PC-3 (cell line): Measurements from ENCODE around the gene TRAPPC10. TPM values are rescaled to one million over a fixed set of nuclear protein-coding genes. Genes with fewer than 3 reads are reported as not detected.

ENCODE experiments used
- ATAC-seq: fragments of 200-7000 bp; cut with Tn5 transposase; 2 replicates; pipeline ENCODE4 v1.9.1; 2020; ENCODE audit warnings: mild to moderate bottlenecking, moderate library complexity
- BruUV-seq: library from RNA; stranded (reverse); fragments of 400-500 nt; replicated peaks from 2 replicates; lab custom pipeline; 2021; lab: Mats Ljungman, UMichigan
- CTCF ChIA-PET: fragments of 300-600 bp; sonication (Branson Sonifier 250); formaldehyde crosslinking; loops from one replicate; lab custom pipeline; 2022; ENCODE audit warnings: antibody characterized with exemption; lab: Charles Lee
- POLR2A ChIA-PET: fragments of 300-600 bp; sonication (Branson Sonifier 250); formaldehyde crosslinking; loops from one replicate; lab custom pipeline; 2022; ENCODE audit warnings: antibody characterized with exemption; ENCODE audit not compliant: unreplicated experiment; lab: Charles Lee
- DNase-seq: peaks from one replicate; pipeline ENCODE4 v3.0.0-alpha.2; 2015
- H2AFZ ChIP-seq: fragments of 300-600 bp; sonication (generic); 2 replicates; pipeline ENCODE4 v1.6.0; 2016; ENCODE audit warnings: antibody characterized with exemption, low read length
- H3F3A ChIP-seq: fragments of 300-600 bp; sonication (generic); one replicate; pipeline ENCODE4 v1.6.0; 2017; ENCODE audit warnings: antibody characterized with exemption, low read length, control low read depth, mild to moderate bottlenecking; ENCODE audit not compliant: unreplicated experiment
- H3K27ac ChIP-seq: fragments of 300-600 bp; sonication (generic); 2 replicates; pipeline ENCODE4 v1.5.1; 2016; ENCODE audit warnings: mild to moderate bottlenecking, low read length
- H3K27me3 ChIP-seq: fragments of 300-600 bp; sonication (generic); 2 replicates; pipeline ENCODE4 v1.6.1; 2016; ENCODE audit warnings: low read length, mixed read lengths
- H3K36me3 ChIP-seq: fragments of 300-600 bp; sonication (generic); 2 replicates; pipeline ENCODE4 v1.6.1; 2016; ENCODE audit warnings: low read depth, mixed run types, low read length, mixed read lengths
- H3K4me1 ChIP-seq: fragments of 300-600 bp; sonication (generic); 2 replicates; pipeline ENCODE4 v1.5.1; 2016; ENCODE audit warnings: low read length; ENCODE audit not compliant: insufficient read depth
- H3K4me2 ChIP-seq: fragments of 300-600 bp; sonication (generic); 2 replicates; pipeline ENCODE4 v1.6.0; 2016; ENCODE audit warnings: low read length
- H3K4me3 ChIP-seq: fragments of 300-600 bp; sonication (generic); 2 replicates; pipeline ENCODE4 v1.5.1; 2016; ENCODE audit warnings: mild to moderate bottlenecking, low read length, mixed read lengths
- H3K79me2 ChIP-seq: fragments of 300-600 bp; sonication (generic); 2 replicates; pipeline ENCODE4 v1.6.1; 2017; ENCODE audit warnings: low read length, mixed read lengths
- H3K9ac ChIP-seq: fragments of 300-600 bp; sonication (generic); 2 replicates; pipeline ENCODE4 v1.6.0; 2016; ENCODE audit warnings: mild to moderate bottlenecking, low read length
- H3K9me2 ChIP-seq: fragments of 300-600 bp; sonication (generic); replicated peaks from 2 replicates; pipeline ENCODE4 v1.6.1; 2016; ENCODE audit warnings: mixed run types, low read length, mixed read lengths
- H3K9me3 ChIP-seq: fragments of 300-600 bp; sonication (generic); 2 replicates; pipeline ENCODE4 v1.6.1; 2016; ENCODE audit warnings: low read length, mixed read lengths
- H4K20me1 ChIP-seq: fragments of 300-600 bp; sonication (generic); 2 replicates; pipeline ENCODE4 v1.6.1; 2016; ENCODE audit warnings: low read length, mixed read lengths
- CTCF ChIP-seq: fragments of 300-600 bp; sonication (generic); conservative IDR thresholded peaks from 2 replicates; pipeline ENCODE4 v1.5.1; 2017; ENCODE audit warnings: antibody characterized with exemption, low read depth, mild to moderate bottlenecking, low read length
- EZH2 ChIP-seq: fragments of 300-600 bp; sonication (generic); IDR thresholded peaks from one replicate; pipeline ENCODE4 v1.6.1; 2017; ENCODE audit warnings: antibody characterized with exemption, mild to moderate bottlenecking, low read length; ENCODE audit not compliant: unreplicated experiment
- EZH2phosphoT487 ChIP-seq: fragments of 300-600 bp; sonication (generic); IDR thresholded peaks from 2 replicates; pipeline ENCODE4 v1.6.1; 2018; ENCODE audit warnings: mild to moderate bottlenecking, antibody characterized with exemption, low read length, borderline replicate concordance
- intact Hi-C: fragments of 100-400 bp; cut with micrococcal nuclease; formaldehyde crosslinking; loops from 2 replicates; pipeline ENCODE4 v1.9.0; 2023
- total RNA-seq: library from RNA; depleted of rRNA; stranded (reverse); fragments of >200 nt; gene quantifications from 2 replicates; pipeline ENCODE4 v1.2.3, GENCODE V29; 2014

Gene TRAPPC10
- total RNA-seq, 1 experiment from 2014 or later = 31.4 TPM

GRCh38 chr21:44043613-44044012 lies 31.5 kb downstream of the TRAPPC10 start:
- Histone ChIP-seq H3K27ac (no peak overlapping the region), H2AFZ (no peak overlapping the region), H3K9me3 (no peaks in the 10 kb centered on the region), H3K27me3 (no peaks in the 10 kb centered on the region), H4K20me1 (no peaks in the 10 kb centered on the region), H3K9me2 (no peaks in the 10 kb centered on the region), H3K4me3 (no peak overlapping the region), H3K36me3 (peaks cover 9% of the 10 kb centered on the region), H3K79me2 (peaks cover 16% of the 10 kb centered on the region; the same call in 1 of the 2 replicates), H3K9ac (no peak overlapping the region), H3F3A (no peaks in the 10 kb centered on the region), H3K4me1 (no peaks in the 10 kb centered on the region), H3K4me2 (no peak overlapping the region)
- ATAC-seq (no peak), DNase-seq (no peak)
- ChIA-PET POLR2A (no interaction called here), CTCF (no interaction called here)
- BruUV-seq = no TSS peak
- no peak for TF ChIP-seq EZH2phosphoT487
- no peak for TF ChIP-seq CTCF
- TF ChIP-seq EZH2 = no peak
- intact Hi-C loops = no loop called here

- H3K9me2 ChIP-seq = no peaks in the 10 kb centered on the region
- H3K27me3 ChIP-seq = no peaks in the 10 kb centered on the region
- no peak overlapping the region for H3K9ac ChIP-seq
- no peaks in the 10 kb centered on the region for H3K4me1 ChIP-seq
- H3K27ac ChIP-seq = no peak overlapping the region
- H3K9me3 ChIP-seq = no peaks in the 10 kb centered on the region
- no peak overlapping the region for H3K4me3 ChIP-seq
- H3K79me2 ChIP-seq = peaks cover 19% of the 10 kb centered on the region; the same call in 1 of the 2 replicates
- ChIA-PET POLR2A (no interaction called here), CTCF (no interaction called here)
- H3F3A ChIP-seq = no peaks in the 10 kb centered on the region
- intact Hi-C loops = no loop called here
- no TSS peak for BruUV-seq
- H2AFZ ChIP-seq = no peak overlapping the region
- H3K36me3 ChIP-seq = no peaks in the 10 kb centered on the region; the same call in 1 of the 2 replicates
- no peaks in the 10 kb centered on the region for H4K20me1 ChIP-seq
- no peak overlapping the region for H3K4me2 ChIP-seq
- no peak for DNase-seq
- TF ChIP-seq CTCF (no peak), EZH2 (no peak), EZH2phosphoT487 (no peak)
- no peak for ATAC-seq
Observed at GRCh38 chr21:44046734-44047133, 34.6 kb downstream of the TRAPPC10 start.

GRCh38 chr21:44047996-44048560 lies 36.0 kb downstream of the TRAPPC10 start:
- Histone ChIP-seq H3K4me1 (no peaks in the 10 kb centered on the region), H3K27me3 (no peaks in the 10 kb centered on the region), H2AFZ (no peak overlapping the region), H3K27ac (no peak overlapping the region), H4K20me1 (no peaks in the 10 kb centered on the region), H3K36me3 (peaks cover 7% of the 10 kb centered on the region; the same call in 1 of the 2 replicates), H3K4me3 (no peak overlapping the region), H3K4me2 (no peak overlapping the region), H3K9ac (no peak overlapping the region), H3F3A (no peaks in the 10 kb centered on the region), H3K9me2 (no peaks in the 10 kb centered on the region), H3K79me2 (peaks cover 16% of the 10 kb centered on the region; the same call in 1 of the 2 replicates), H3K9me3 (no peaks in the 10 kb centered on the region)
- BruUV-seq = no TSS peak
- CTCF ChIA-PET = interaction anchor here (0.5 kb wide), 1 partner anchor 708 kb away, joined by 19 read pairs; no protein-coding TSS in a partner anchor
- ATAC-seq (no peak), DNase-seq (no peak)
- no peak for TF ChIP-seq CTCF
- POLR2A ChIA-PET = no interaction called here
- intact Hi-C loops = no loop called here
